SK-N-DZ (cell line): ENCODE results near the gene CDCP2.
A peak's percentile ranks its signal among the peaks of the same experiment; 100 is the strongest.

Experiments
- DNase-seq: peaks from one replicate; pipeline ENCODE4 v3.0.0-alpha.2; 2015; ENCODE audit warnings: low spot score

CDCP2 gene

GRCh38 chr1:54137534-54138061 is 15.2 kb downstream of the CDCP2 start:
- no peak for DNase-seq

GRCh38 chr1:54136963-54137533 is 15.8 kb downstream of the CDCP2 start:
- DNase-seq, result no peak

GRCh38 chr1:54136269-54136896 is 16.4 kb downstream of the CDCP2 start:
- no peak for DNase-seq

GRCh38 chr1:54135436-54136120 is 17.2 kb downstream of the CDCP2 start:
- no peak for DNase-seq

GRCh38 chr1:54134295-54134694 is 18.5 kb downstream of the CDCP2 start:
- DNase-seq, result no peak

- no peak for DNase-seq
These were observed 20.3 kb downstream of the CDCP2 start for GRCh38 chr1:54132495-54132894.

GRCh38 chr1:54131419-54131818 is 21.4 kb downstream of the CDCP2 start:
- no peak for DNase-seq

GRCh38 chr1:54129858-54130257 is 22.9 kb downstream of the CDCP2 start:
- DNase-seq, result no peak

- DNase-seq, result no peak
These were observed 25.1 kb downstream of the CDCP2 start for GRCh38 chr1:54127594-54128300.

GRCh38 chr1:54126271-54126815 is 26.5 kb downstream of the CDCP2 start:
- DNase-seq, result no peak

- no peak for DNase-seq
These were observed 27.3 kb downstream of the CDCP2 start for GRCh38 chr1:54125386-54126070.

GRCh38 chr1:54124906-54125305 is 27.9 kb downstream of the CDCP2 start:
- no peak for DNase-seq

GRCh38 chr1:54124472-54124871 is 28.3 kb downstream of the CDCP2 start:
- DNase-seq, result no peak

- no peak for DNase-seq
These were observed 29.8 kb downstream of the CDCP2 start for GRCh38 chr1:54122992-54123391.

GRCh38 chr1:54122135-54122751 is 30.6 kb downstream of the CDCP2 start:
- no peak for DNase-seq

GRCh38 chr1:54121482-54122134 is 31.2 kb downstream of the CDCP2 start:
- DNase-seq, result peak; percentile 75

- DNase-seq, result no peak
These were observed 31.9 kb downstream of the CDCP2 start for GRCh38 chr1:54120698-54121481.

GRCh38 chr1:54120018-54120697 is 32.6 kb downstream of the CDCP2 start:
- DNase-seq, result no peak

- no peak for DNase-seq
These were observed 34.1 kb downstream of the CDCP2 start for GRCh38 chr1:54118704-54119103.
